ENCODE data around the gene ENO3. TPM values are rescaled to one million over a fixed set of nuclear protein-coding genes. Genes with fewer than 3 reads are reported as not detected.

The ENO3 gene
- total and polyA plus RNA-seq, 11 donors = 253 to 1,459 (median 668) TPM

DNA sequence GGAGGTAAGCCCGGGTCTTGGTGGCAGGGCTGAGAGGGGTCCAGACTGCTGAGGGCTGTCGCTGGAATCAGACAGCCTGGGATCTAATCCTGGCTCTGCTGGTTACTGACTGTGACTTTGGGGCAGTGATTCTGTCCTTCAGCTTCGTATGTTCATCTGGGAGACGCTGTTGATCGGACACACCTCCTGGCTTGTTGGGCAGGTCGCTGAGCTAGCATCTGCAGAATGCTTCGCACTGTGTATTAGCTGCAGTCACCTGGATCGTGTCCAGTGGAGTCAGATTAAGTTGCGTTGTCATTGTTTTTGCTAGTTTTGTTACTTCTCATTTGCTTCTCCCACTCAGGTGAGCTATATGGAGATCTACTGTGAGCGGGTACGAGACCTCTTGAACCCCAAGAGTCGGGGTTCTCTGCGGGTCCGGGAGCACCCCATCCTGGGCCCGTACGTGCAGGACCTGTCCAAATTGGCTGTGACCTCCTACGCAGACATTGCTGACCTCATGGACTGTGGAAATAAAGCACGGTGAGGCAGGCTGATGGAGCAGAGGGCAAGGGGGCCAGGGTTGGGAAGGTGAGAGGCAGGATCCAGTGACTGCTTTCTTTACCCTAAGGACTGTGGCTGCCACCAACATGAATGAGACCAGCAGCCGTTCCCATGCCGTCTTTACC lies 51.3 kb downstream of the ENO3 start:
- no peak overlapping the region for H3K4me3 ChIP-seq
- TF ChIP-seq, protein P1, sequence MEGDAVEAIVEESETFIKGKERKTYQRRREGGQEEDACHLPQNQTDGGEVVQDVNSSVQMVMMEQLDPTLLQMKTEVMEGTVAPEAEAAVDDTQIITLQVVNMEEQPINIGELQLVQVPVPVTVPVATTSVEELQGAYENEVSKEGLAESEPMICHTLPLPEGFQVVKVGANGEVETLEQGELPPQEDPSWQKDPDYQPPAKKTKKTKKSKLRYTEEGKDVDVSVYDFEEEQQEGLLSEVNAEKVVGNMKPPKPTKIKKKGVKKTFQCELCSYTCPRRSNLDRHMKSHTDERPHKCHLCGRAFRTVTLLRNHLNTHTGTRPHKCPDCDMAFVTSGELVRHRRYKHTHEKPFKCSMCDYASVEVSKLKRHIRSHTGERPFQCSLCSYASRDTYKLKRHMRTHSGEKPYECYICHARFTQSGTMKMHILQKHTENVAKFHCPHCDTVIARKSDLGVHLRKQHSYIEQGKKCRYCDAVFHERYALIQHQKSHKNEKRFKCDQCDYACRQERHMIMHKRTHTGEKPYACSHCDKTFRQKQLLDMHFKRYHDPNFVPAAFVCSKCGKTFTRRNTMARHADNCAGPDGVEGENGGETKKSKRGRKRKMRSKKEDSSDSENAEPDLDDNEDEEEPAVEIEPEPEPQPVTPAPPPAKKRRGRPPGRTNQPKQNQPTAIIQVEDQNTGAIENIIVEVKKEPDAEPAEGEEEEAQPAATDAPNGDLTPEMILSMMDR (IDR thresholded peaks at IDR 0.05) = no peak
- no peak for TF ChIP-seq POLR2A (IDR thresholded peaks at IDR 0.05)
- no peaks in the 10 kb centered on the region for H3K9me3 ChIP-seq
- WGBS, 4 donors = 75 to 91% (median 86%) methylated on average over 19 to 20 of the region's 20 CpGs
- H3K36me3 ChIP-seq = peaks cover 6 to 66% (median 64%) of the 10 kb centered on the region in 9 donors
- H3K4me1 ChIP-seq = peaks cover 0 to 35% (median 25%) of the 10 kb centered on the region in 12 donors
- DNase-seq (peak in 1 of 5 donors; percentile 41), ATAC-seq (no peak)
- H3K27ac ChIP-seq = peak overlapping the region in 1 of 12 donors; percentile 17
- H3K27me3 ChIP-seq = no peaks in the 10 kb centered on the region
- intact Hi-C loops (cut with DNase I) = no loop called here

DNA sequence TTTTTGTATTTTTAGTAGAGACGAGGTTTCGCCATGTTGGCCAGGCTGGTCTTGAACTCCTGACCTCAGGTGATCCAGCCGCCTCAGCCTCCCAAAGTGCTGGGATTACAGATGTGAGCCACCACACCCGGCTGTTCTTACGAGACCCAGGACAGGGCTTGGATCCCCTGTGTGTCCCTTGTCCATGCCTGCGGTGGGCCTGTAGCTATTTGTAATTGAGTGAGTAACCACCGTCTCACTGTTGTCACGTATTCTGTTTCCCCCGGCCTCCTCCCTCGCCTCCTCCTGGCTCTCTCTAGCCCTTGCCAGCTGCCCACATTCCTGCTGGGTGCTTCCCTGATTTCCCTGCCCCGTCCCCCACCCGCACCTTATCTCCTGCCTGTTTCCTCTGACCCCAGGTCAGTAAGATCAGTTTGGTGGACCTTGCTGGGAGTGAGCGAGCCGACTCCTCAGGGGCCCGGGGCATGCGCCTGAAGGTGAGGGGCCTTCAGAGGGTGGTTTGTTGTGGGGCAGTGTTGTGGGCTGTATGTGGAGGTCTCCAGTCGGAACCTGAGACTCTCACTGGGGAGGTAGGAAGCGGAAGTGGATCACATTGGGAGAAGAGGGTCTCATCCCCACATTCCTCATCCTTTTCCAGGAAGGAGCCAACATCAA lies 52.4 kb downstream of the ENO3 start:
- H3K36me3 ChIP-seq = peaks cover 8 to 77% (median 75%) of the 10 kb centered on the region in 9 donors
- peaks cover 0 to 34% (median 24%) of the 10 kb centered on the region in 12 donors for H3K4me1 ChIP-seq
- peak in 1 of 5 donors; percentile 44 for DNase-seq
- no peak for TF ChIP-seq POLR2A (IDR thresholded peaks at IDR 0.05)
- TF ChIP-seq, protein P1 (IDR thresholded peaks at IDR 0.05) = no peak
- no peak overlapping the region for H3K4me3 ChIP-seq
- intact Hi-C loops (cut with DNase I) = no loop called here
- H3K27ac ChIP-seq = peak overlapping the region in 1 of 12 donors; percentile 0
- WGBS, 4 donors = 80 to 87% (median 83%) methylated on average over 18 of the region's 18 CpGs
- H3K27me3 ChIP-seq = no peaks in the 10 kb centered on the region
- no peak for ATAC-seq
- H3K9me3 ChIP-seq = no peaks in the 10 kb centered on the region

Small RNAs within 50 kb of the gene (microRNA-seq; reads per million reads assigned to microRNA genes)
- gene MIR6864 = 0 to 1.0 (median 0.22) reads per million in 4 donors
- gene MIR6865 = 0 to 0.83 (median 0.26) reads per million in 4 donors

Other genes starting within 250 kb of the ENO3 start
- gene PELP1, start 247.0 kb upstream of the ENO3 start, total RNA-seq = 10 to 100 TPM; 19.0 to 42.6 (median 34.5) TPM
- gene PELP1, start 247.0 kb upstream of the ENO3 start, polyA plus RNA-seq = 10 to 100 TPM; 20.4 to 28.0 TPM
- 10 to 100 TPM; 10.9 to 87.6 (median 23.0) TPM for gene ARRB2, start 240.5 kb upstream of the ENO3 start, total RNA-seq
- gene ARRB2, start 240.5 kb upstream of the ENO3 start, polyA plus RNA-seq = 10 to 100 TPM; 17.1 to 24.8 TPM
- 10 to 100 TPM; 11.5 to 30.3 (median 18.8) TPM for gene MED11, start 219.7 kb upstream of the ENO3 start, total RNA-seq
- gene MED11, start 219.7 kb upstream of the ENO3 start, polyA plus RNA-seq = 10 to 100 TPM; 23.3 to 49.6 TPM
- gene ZMYND15, start 211.3 kb upstream of the ENO3 start, total RNA-seq = 1 to 10 TPM in 2 of 9 donors, under 1 TPM in 4, not detected in 3; 0.27 to 2.9 (median 0.44) TPM
- gene ZMYND15, start 211.3 kb upstream of the ENO3 start, polyA plus RNA-seq = under 1 TPM; 0.14 to 0.30 TPM
- 10 to 100 TPM in 2 of 9 donors, 1 to 10 TPM in 7; 1.6 to 42.5 (median 4.5) TPM for gene CXCL16, start 211.2 kb upstream of the ENO3 start, total RNA-seq
- 1 to 10 TPM; 1.3 to 3.7 TPM for gene CXCL16, start 211.2 kb upstream of the ENO3 start, polyA plus RNA-seq
- not detected for gene TM4SF5, start 179.2 kb upstream of the ENO3 start, total RNA-seq
- gene TM4SF5, start 179.2 kb upstream of the ENO3 start, polyA plus RNA-seq = not detected
- 1 to 10 TPM in 4 of 9 donors, under 1 TPM in 2, not detected in 3; 0.48 to 1.9 (median 1.1) TPM for gene VMO1, start 164.8 kb upstream of the ENO3 start, total RNA-seq
- 1 to 10 TPM in 1 of 2 donors, not detected in 1; 1.4 TPM for gene VMO1, start 164.8 kb upstream of the ENO3 start, polyA plus RNA-seq
- not detected for gene GLTPD2, start 162.2 kb upstream of the ENO3 start, total RNA-seq
- gene GLTPD2, start 162.2 kb upstream of the ENO3 start, polyA plus RNA-seq = not detected
- 100 to 1,000 TPM; 143 to 320 (median 182) TPM for gene PSMB6, start 155.0 kb upstream of the ENO3 start, total RNA-seq
- gene PSMB6, start 155.0 kb upstream of the ENO3 start, polyA plus RNA-seq = 100 to 1,000 TPM; 263 to 320 TPM
- 10 to 100 TPM in 2 of 9 donors, 1 to 10 TPM in 7; 5.5 to 17.9 (median 8.5) TPM for gene PLD2, start 144.0 kb upstream of the ENO3 start, total RNA-seq
- 1 to 10 TPM; 5.3 to 8.6 TPM for gene PLD2, start 144.0 kb upstream of the ENO3 start, polyA plus RNA-seq
- gene MINK1, start 117.8 kb upstream of the ENO3 start, total RNA-seq = 10 to 100 TPM; 23.1 to 55.8 (median 36.0) TPM
- 10 to 100 TPM; 24.8 to 28.4 TPM for gene MINK1, start 117.8 kb upstream of the ENO3 start, polyA plus RNA-seq
- 1 to 10 TPM in 1 of 9 donors, under 1 TPM in 8; 0.07 to 1.3 (median 0.43) TPM for gene C17orf107, start 51.6 kb upstream of the ENO3 start, total RNA-seq
- gene C17orf107, start 51.6 kb upstream of the ENO3 start, polyA plus RNA-seq = under 1 TPM; 0.46 to 0.69 TPM
- 1 to 10 TPM in 2 of 9 donors, under 1 TPM in 7; 0.23 to 1.4 (median 0.48) TPM for gene CHRNE, start 48.0 kb upstream of the ENO3 start, total RNA-seq
- under 1 TPM; 0.27 to 0.71 TPM for gene CHRNE, start 48.0 kb upstream of the ENO3 start, polyA plus RNA-seq
- under 1 TPM in 3 of 9 donors, not detected in 6; 0.20 to 0.35 (median 0.25) TPM for gene GP1BA, start 18.8 kb upstream of the ENO3 start, total RNA-seq
- under 1 TPM; 0.06 to 0.19 TPM for gene GP1BA, start 18.8 kb upstream of the ENO3 start, polyA plus RNA-seq
- gene SLC25A11, start 11.1 kb upstream of the ENO3 start, total RNA-seq = 100 to 1,000 TPM; 146 to 282 (median 204) TPM
- 100 to 1,000 TPM; 136 to 168 TPM for gene SLC25A11, start 11.1 kb upstream of the ENO3 start, polyA plus RNA-seq
- gene RNF167, start 10.9 kb upstream of the ENO3 start, total RNA-seq = 100 to 1,000 TPM in 1 of 9 donors, 10 to 100 TPM in 8; 50.7 to 111 (median 79.6) TPM
- gene RNF167, start 10.9 kb upstream of the ENO3 start, polyA plus RNA-seq = 100 to 1,000 TPM; 134 to 152 TPM
- gene PFN1, start 2.6 kb upstream of the ENO3 start, total RNA-seq = 100 to 1,000 TPM; 145 to 608 (median 234) TPM
- gene PFN1, start 2.6 kb upstream of the ENO3 start, polyA plus RNA-seq = 100 to 1,000 TPM; 177 to 982 TPM
- gene SPAG7, start 16.7 kb downstream of the ENO3 start, total RNA-seq = 100 to 1,000 TPM in 6 of 9 donors, 10 to 100 TPM in 3; 88.7 to 149 (median 125) TPM
- gene SPAG7, start 16.7 kb downstream of the ENO3 start, polyA plus RNA-seq = 100 to 1,000 TPM; 118 to 192 TPM
- 100 to 1,000 TPM in 1 of 9 donors, 10 to 100 TPM in 8; 25.2 to 108 (median 32.4) TPM for gene CAMTA2, start 36.6 kb downstream of the ENO3 start, total RNA-seq
- 10 to 100 TPM; 41.7 to 59.4 TPM for gene CAMTA2, start 36.6 kb downstream of the ENO3 start, polyA plus RNA-seq
- 1 to 10 TPM in 8 of 9 donors, under 1 TPM in 1; 0.75 to 4.0 (median 2.7) TPM for gene INCA1, start 46.4 kb downstream of the ENO3 start, total RNA-seq
- 1 to 10 TPM in 1 of 2 donors, under 1 TPM in 1; 0.64 to 5.1 TPM for gene INCA1, start 46.4 kb downstream of the ENO3 start, polyA plus RNA-seq
- gene KIF1C, start 46.8 kb downstream of the ENO3 start, total RNA-seq = 100 to 1,000 TPM; 335 to 868 (median 539) TPM
- 100 to 1,000 TPM; 210 to 384 TPM for gene KIF1C, start 46.8 kb downstream of the ENO3 start, polyA plus RNA-seq
- gene SLC52A1, start 84.3 kb downstream of the ENO3 start, total RNA-seq = under 1 TPM in 1 of 9 donors, not detected in 8; 0.12 TPM
- not detected for gene SLC52A1, start 84.3 kb downstream of the ENO3 start, polyA plus RNA-seq
- 10 to 100 TPM in 5 of 9 donors, 1 to 10 TPM in 4; 4.6 to 14.5 (median 11.1) TPM for gene ZFP3, start 127.3 kb downstream of the ENO3 start, total RNA-seq
- 1 to 10 TPM; 4.0 to 4.9 TPM for gene ZFP3, start 127.3 kb downstream of the ENO3 start, polyA plus RNA-seq
- 1 to 10 TPM; 2.2 to 6.5 (median 4.4) TPM for gene ZNF232, start 160.8 kb downstream of the ENO3 start, total RNA-seq
- gene ZNF232, start 160.8 kb downstream of the ENO3 start, polyA plus RNA-seq = 1 to 10 TPM; 3.0 to 5.8 TPM
- 1 to 10 TPM in 1 of 9 donors, under 1 TPM in 6, not detected in 2; 0.05 to 1.6 (median 0.08) TPM for gene USP6, start 164.9 kb downstream of the ENO3 start, total RNA-seq
- gene USP6, start 164.9 kb downstream of the ENO3 start, polyA plus RNA-seq = under 1 TPM; 0.01 to 0.04 TPM
- gene ZNF594, start 240.7 kb downstream of the ENO3 start, total RNA-seq = 1 to 10 TPM; 3.5 to 9.3 (median 7.2) TPM
- gene ZNF594, start 240.7 kb downstream of the ENO3 start, polyA plus RNA-seq = 1 to 10 TPM; 3.2 to 3.3 TPM